H1 (cell line): Measurements from ENCODE around the gene SMIM38. TPM values are rescaled to one million over a fixed set of nuclear protein-coding genes. Genes with fewer than 3 reads are reported as not detected.

Source experiments
- BACH1 ChIP-seq: IDR thresholded peaks from 2 replicates; pipeline ENCODE4 v1.6.1; 2012; ENCODE audit warnings: low read length, improper control_type of control experiment
- CBX5 ChIP-seq: fragments of 300-800, 300-1000 bp; sonication (generic); IDR thresholded peaks from 2 replicates; pipeline ENCODE4 v1.7.1; 2016; ENCODE audit warnings: antibody characterized with exemption, low read length, low read depth
- CTCF ChIP-seq, 3 experiments: IDR thresholded peaks; 1 replicate in 2 of 3; 2 replicates in 1 of 3; pipeline versions ENCODE4 v1.5.1 to v1.6.1; 2011; ENCODE audit warnings: low read length in 3 of 3, mild to moderate bottlenecking in 3 of 3, inconsistent platforms in 2 of 3, low read depth in 1 of 3, moderate library complexity in 1 of 3; ENCODE audit not compliant: insufficient read depth in 1 of 3; ENCODE audit errors: control extremely low read depth in 1 of 3
- EZH2 ChIP-seq: fragments of 200-600 bp; sonication (generic); IDR thresholded peaks from 2 replicates; pipeline ENCODE4 v1.7.1; 2012; ENCODE audit warnings: low read depth, mild to moderate bottlenecking, moderate library complexity, low read length, inconsistent platforms; ENCODE audit not compliant: severe bottlenecking
- GTF2F1 ChIP-seq: IDR thresholded peaks from 2 replicates; pipeline ENCODE4 v1.6.1; 2012; ENCODE audit warnings: low read depth, low read length, improper control_type of control experiment, borderline replicate concordance
- JUN ChIP-seq: IDR thresholded peaks from 2 replicates; pipeline ENCODE4 v1.6.1; 2011; ENCODE audit warnings: low read depth, mild to moderate bottlenecking, improper control_type of control experiment, low read length
- KDM1A ChIP-seq: fragments of 200-600, 300-600 bp; sonication (generic); IDR thresholded peaks from 2 replicates; pipeline ENCODE4 v1.7.1; 2016; ENCODE audit warnings: mild to moderate bottlenecking, low read length, borderline replicate concordance
- KDM4A ChIP-seq: IDR thresholded peaks from one replicate; pipeline ENCODE4 v1.7.1; 2012; ENCODE audit warnings: low read depth, mild to moderate bottlenecking, moderate library complexity, low read length, inconsistent platforms; ENCODE audit not compliant: severe bottlenecking
- KDM5A ChIP-seq: fragments of 200-600 bp; IDR thresholded peaks from 2 replicates; pipeline ENCODE4 v1.7.1; 2012; ENCODE audit warnings: mild to moderate bottlenecking, low read length, inconsistent platforms, mixed read lengths
- NRF1 ChIP-seq: IDR thresholded peaks from 2 replicates; pipeline ENCODE4 v1.6.1; 2011; ENCODE audit warnings: mild to moderate bottlenecking, low read depth, low read length, improper control_type of control experiment
- RAD21 ChIP-seq, 2 experiments: IDR thresholded peaks in 1 of 2; conservative IDR thresholded peaks in 1 of 2; 2 replicates each; pipeline ENCODE4 v1.6.1; 2011; ENCODE audit warnings: low read depth in 2 of 2, low read length in 2 of 2, improper control_type of control experiment in 1 of 2, inconsistent platforms in 1 of 2, mild to moderate bottlenecking in 1 of 2, moderate library complexity in 1 of 2
- RNF2 ChIP-seq: fragments of 200-900, 300-1000 bp; sonication (generic); IDR thresholded peaks from 2 replicates; pipeline ENCODE4 v1.7.1; 2016; ENCODE audit warnings: borderline replicate concordance, low read depth, mild to moderate bottlenecking, antibody characterized with exemption, low read length; ENCODE audit not compliant: poor library complexity, severe bottlenecking; ENCODE audit errors: missing control alignments
- SP2 ChIP-seq: IDR thresholded peaks from 2 replicates; pipeline ENCODE4 v1.6.1; 2012; ENCODE audit warnings: mild to moderate bottlenecking, low read length, inconsistent platforms
- TAF7 ChIP-seq: optimal IDR thresholded peaks from 2 replicates; pipeline ENCODE3; 2011; ENCODE audit warnings: low read depth, mild to moderate bottlenecking, inconsistent platforms, low read length, moderate library complexity, borderline replicate concordance
- polyA plus RNA-seq, 7 experiments: library from polyadenylated mRNA; depleted of rRNA in 3 of 7; stranded (reverse) in 5 of 7; unstranded in 2 of 7; fragments of >200 nt in 5 of 7; fragments of 200-250 nt in 2 of 7; gene quantifications; 1 replicate in 5 of 7; 2 replicates in 1 of 7; 4 replicates in 1 of 7; pipeline versions ENCODE4 v1.2.1 to v1.2.3, GENCODE V29; 2011 to 2013; ENCODE audit warnings: missing spikeins in 2 of 7, mixed read lengths in 2 of 7
- total RNA-seq: library from RNA; stranded (reverse); fragmentation: NEBNext Ultra II Directional; extraction: Animal tissue kit (Norgen Biotek cat#: 25700); gene quantifications from 2 replicates; pipeline ENCODE4 v1.2.1, GENCODE V29; 2021

SMIM38 gene
- total and polyA plus RNA-seq, 2 of the 8 experiments (the other 6 are each of a cell fraction or from before 2014, with no cell fraction given), result 0.17 to 0.20 TPM

- TF ChIP-seq EZH2, result no peak
- no peak for TF ChIP-seq TAF7
- TF ChIP-seq NRF1, result no peak
- no peak for TF ChIP-seq BACH1
- TF ChIP-seq JUN, result no peak
- TF ChIP-seq KDM5A, result no peak
- TF ChIP-seq CBX5, result no peak
- no peak for TF ChIP-seq SP2
- peak; percentile 41; the same call in 1 of the 2 replicates for TF ChIP-seq KDM1A
- TF ChIP-seq RNF2, result no peak
- TF ChIP-seq GTF2F1, result no peak
- TF ChIP-seq KDM4A, result no peak
- TF ChIP-seq RAD21 (IDR thresholded peaks at IDR 0.05 in 1 of 2, conservative IDR thresholded peaks at IDR 0.05 in 1 of 2; ENCODE audit: low read depth in 2 of 2, low read length in 2 of 2), result peak in 1 of 2 experiments; percentile 45; a peak in 2 of 4 replicates
- TF ChIP-seq CTCF (IDR thresholded peaks at IDR 0.05; ENCODE audit: control extremely low read depth in 1 of 3, insufficient read depth in 1 of 3, low read depth in 1 of 3, low read length in 3 of 3), result peak; percentile 26 to 33 (median 29); a peak in 3 of 4 replicates
These were observed 31.9 kb upstream of the SMIM38 start (continued) for GRCh38 chr11:69123593-69124545.
